PC-3 (cell line): ENCODE measurements around the gene GGNBP2. TPM values are rescaled to one million over a fixed set of nuclear protein-coding genes. Genes with fewer than 3 reads are reported as not detected.

ENCODE experiments used
- ATAC-seq: fragments of 200-7000 bp; cut with Tn5 transposase; 2 replicates; pipeline ENCODE4 v1.9.1; 2020; ENCODE audit warnings: mild to moderate bottlenecking, moderate library complexity
- BruUV-seq: library from RNA; stranded (reverse); fragments of 400-500 nt; replicated peaks from 2 replicates; lab custom pipeline; 2021; lab: Mats Ljungman, UMichigan
- CTCF ChIA-PET: fragments of 300-600 bp; sonication (Branson Sonifier 250); formaldehyde crosslinking; loops from one replicate; lab custom pipeline; 2022; ENCODE audit warnings: antibody characterized with exemption; lab: Charles Lee
- POLR2A ChIA-PET: fragments of 300-600 bp; sonication (Branson Sonifier 250); formaldehyde crosslinking; loops from one replicate; lab custom pipeline; 2022; ENCODE audit warnings: antibody characterized with exemption; ENCODE audit not compliant: unreplicated experiment; lab: Charles Lee
- DNase-seq: peaks from one replicate; pipeline ENCODE4 v3.0.0-alpha.2; 2015
- H2AFZ ChIP-seq: fragments of 300-600 bp; sonication (generic); 2 replicates; pipeline ENCODE4 v1.6.0; 2016; ENCODE audit warnings: antibody characterized with exemption, low read length
- H3F3A ChIP-seq: fragments of 300-600 bp; sonication (generic); one replicate; pipeline ENCODE4 v1.6.0; 2017; ENCODE audit warnings: antibody characterized with exemption, low read length, control low read depth, mild to moderate bottlenecking; ENCODE audit not compliant: unreplicated experiment
- H3K27ac ChIP-seq: fragments of 300-600 bp; sonication (generic); 2 replicates; pipeline ENCODE4 v1.5.1; 2016; ENCODE audit warnings: mild to moderate bottlenecking, low read length
- H3K27me3 ChIP-seq: fragments of 300-600 bp; sonication (generic); 2 replicates; pipeline ENCODE4 v1.6.1; 2016; ENCODE audit warnings: low read length, mixed read lengths
- H3K36me3 ChIP-seq: fragments of 300-600 bp; sonication (generic); 2 replicates; pipeline ENCODE4 v1.6.1; 2016; ENCODE audit warnings: low read depth, mixed run types, low read length, mixed read lengths
- H3K4me1 ChIP-seq: fragments of 300-600 bp; sonication (generic); 2 replicates; pipeline ENCODE4 v1.5.1; 2016; ENCODE audit warnings: low read length; ENCODE audit not compliant: insufficient read depth
- H3K4me2 ChIP-seq: fragments of 300-600 bp; sonication (generic); 2 replicates; pipeline ENCODE4 v1.6.0; 2016; ENCODE audit warnings: low read length
- H3K4me3 ChIP-seq: fragments of 300-600 bp; sonication (generic); 2 replicates; pipeline ENCODE4 v1.5.1; 2016; ENCODE audit warnings: mild to moderate bottlenecking, low read length, mixed read lengths
- H3K79me2 ChIP-seq: fragments of 300-600 bp; sonication (generic); 2 replicates; pipeline ENCODE4 v1.6.1; 2017; ENCODE audit warnings: low read length, mixed read lengths
- H3K9ac ChIP-seq: fragments of 300-600 bp; sonication (generic); 2 replicates; pipeline ENCODE4 v1.6.0; 2016; ENCODE audit warnings: mild to moderate bottlenecking, low read length
- H3K9me2 ChIP-seq: fragments of 300-600 bp; sonication (generic); replicated peaks from 2 replicates; pipeline ENCODE4 v1.6.1; 2016; ENCODE audit warnings: mixed run types, low read length, mixed read lengths
- H3K9me3 ChIP-seq: fragments of 300-600 bp; sonication (generic); 2 replicates; pipeline ENCODE4 v1.6.1; 2016; ENCODE audit warnings: low read length, mixed read lengths
- H4K20me1 ChIP-seq: fragments of 300-600 bp; sonication (generic); 2 replicates; pipeline ENCODE4 v1.6.1; 2016; ENCODE audit warnings: low read length, mixed read lengths
- EZH2 ChIP-seq: fragments of 300-600 bp; sonication (generic); IDR thresholded peaks from one replicate; pipeline ENCODE4 v1.6.1; 2017; ENCODE audit warnings: antibody characterized with exemption, mild to moderate bottlenecking, low read length; ENCODE audit not compliant: unreplicated experiment
- EZH2phosphoT487 ChIP-seq: fragments of 300-600 bp; sonication (generic); IDR thresholded peaks from 2 replicates; pipeline ENCODE4 v1.6.1; 2018; ENCODE audit warnings: mild to moderate bottlenecking, antibody characterized with exemption, low read length, borderline replicate concordance
- intact Hi-C: fragments of 100-400 bp; cut with micrococcal nuclease; formaldehyde crosslinking; loops from 2 replicates; pipeline ENCODE4 v1.9.0; 2023
- total RNA-seq: library from RNA; depleted of rRNA; stranded (reverse); fragments of >200 nt; gene quantifications from 2 replicates; pipeline ENCODE4 v1.2.3, GENCODE V29; 2014
- TF ChIP-seq, protein P1 (sequence below): fragments of 300-600 bp; sonication (generic); conservative IDR thresholded peaks from 2 replicates; pipeline ENCODE4 v1.5.1; 2017; ENCODE audit warnings: antibody characterized with exemption, low read depth, mild to moderate bottlenecking, low read length

The GGNBP2 gene
- total RNA-seq, 1 experiment from 2014 or later: 33.0 TPM

GRCh38 chr17:36509272-36509985 is 35.3 kb upstream of the GGNBP2 start:
- H3K9me2 ChIP-seq: no peaks in the 10 kb centered on the region
- no peaks in the 10 kb centered on the region; the same call in 1 of the 2 replicates for H3K36me3 ChIP-seq
- H4K20me1 ChIP-seq: no peaks in the 10 kb centered on the region
- intact Hi-C loops: no loop called here
- ChIA-PET POLR2A (no interaction called here), CTCF (no interaction called here)
- H3K79me2 ChIP-seq: no peaks in the 10 kb centered on the region
- BruUV-seq: no TSS peak
- H3K27me3 ChIP-seq: no peaks in the 10 kb centered on the region
- H3K9me3 ChIP-seq: no peaks in the 10 kb centered on the region
- no peak overlapping the region for H3K9ac ChIP-seq
- H3K4me1 ChIP-seq: no peaks in the 10 kb centered on the region
- H3K27ac ChIP-seq: no peak overlapping the region
- ATAC-seq (no peak), DNase-seq (no peak)
- no peak overlapping the region for H3K4me2 ChIP-seq
- H2AFZ ChIP-seq: no peak overlapping the region
- TF ChIP-seq, protein P1, sequence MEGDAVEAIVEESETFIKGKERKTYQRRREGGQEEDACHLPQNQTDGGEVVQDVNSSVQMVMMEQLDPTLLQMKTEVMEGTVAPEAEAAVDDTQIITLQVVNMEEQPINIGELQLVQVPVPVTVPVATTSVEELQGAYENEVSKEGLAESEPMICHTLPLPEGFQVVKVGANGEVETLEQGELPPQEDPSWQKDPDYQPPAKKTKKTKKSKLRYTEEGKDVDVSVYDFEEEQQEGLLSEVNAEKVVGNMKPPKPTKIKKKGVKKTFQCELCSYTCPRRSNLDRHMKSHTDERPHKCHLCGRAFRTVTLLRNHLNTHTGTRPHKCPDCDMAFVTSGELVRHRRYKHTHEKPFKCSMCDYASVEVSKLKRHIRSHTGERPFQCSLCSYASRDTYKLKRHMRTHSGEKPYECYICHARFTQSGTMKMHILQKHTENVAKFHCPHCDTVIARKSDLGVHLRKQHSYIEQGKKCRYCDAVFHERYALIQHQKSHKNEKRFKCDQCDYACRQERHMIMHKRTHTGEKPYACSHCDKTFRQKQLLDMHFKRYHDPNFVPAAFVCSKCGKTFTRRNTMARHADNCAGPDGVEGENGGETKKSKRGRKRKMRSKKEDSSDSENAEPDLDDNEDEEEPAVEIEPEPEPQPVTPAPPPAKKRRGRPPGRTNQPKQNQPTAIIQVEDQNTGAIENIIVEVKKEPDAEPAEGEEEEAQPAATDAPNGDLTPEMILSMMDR: no peak
- no peak for TF ChIP-seq EZH2phosphoT487
- TF ChIP-seq EZH2: no peak
- no peak overlapping the region for H3K4me3 ChIP-seq
- no peaks in the 10 kb centered on the region for H3F3A ChIP-seq

DNA sequence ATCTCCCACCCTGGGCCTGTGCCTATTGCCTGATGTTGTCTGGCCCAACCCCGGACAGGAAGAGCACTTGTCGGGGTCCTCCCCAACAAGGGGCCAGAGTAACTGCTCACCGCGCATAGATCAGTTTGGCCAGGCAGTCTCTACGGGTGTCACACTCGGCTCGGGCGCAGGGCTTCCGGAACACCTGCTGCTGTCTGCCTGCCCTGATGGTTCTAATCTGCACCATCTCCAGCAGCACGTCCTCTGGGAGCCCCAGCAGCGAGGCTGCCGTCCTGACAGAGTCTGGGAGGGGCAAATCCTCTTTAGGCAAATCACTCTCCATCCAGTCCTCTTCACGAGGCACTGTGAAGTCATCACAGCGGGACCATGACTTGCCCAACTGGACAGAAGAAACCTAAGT is 34.1 kb upstream of the GGNBP2 start:
- Histone ChIP-seq H3K4me1 (no peaks in the 10 kb centered on the region), H3K79me2 (no peaks in the 10 kb centered on the region), H3K9me2 (no peaks in the 10 kb centered on the region), H3K27ac (no peak overlapping the region), H4K20me1 (no peaks in the 10 kb centered on the region), H3K9ac (no peak overlapping the region), H3K27me3 (no peaks in the 10 kb centered on the region), H3F3A (no peaks in the 10 kb centered on the region), H3K36me3 (no peaks in the 10 kb centered on the region; the same call in 1 of the 2 replicates), H3K9me3 (no peaks in the 10 kb centered on the region), H3K4me2 (no peak overlapping the region), H3K4me3 (no peak overlapping the region), H2AFZ (no peak overlapping the region)
- intact Hi-C loops: no loop called here
- DNase-seq: no peak
- ATAC-seq: no peak
- TF ChIP-seq EZH2 (no peak), EZH2phosphoT487 (no peak)
- TF ChIP-seq, protein P1: no peak
- POLR2A ChIA-PET: no interaction called here
- CTCF ChIA-PET: no interaction called here
- no TSS peak for BruUV-seq

DNA sequence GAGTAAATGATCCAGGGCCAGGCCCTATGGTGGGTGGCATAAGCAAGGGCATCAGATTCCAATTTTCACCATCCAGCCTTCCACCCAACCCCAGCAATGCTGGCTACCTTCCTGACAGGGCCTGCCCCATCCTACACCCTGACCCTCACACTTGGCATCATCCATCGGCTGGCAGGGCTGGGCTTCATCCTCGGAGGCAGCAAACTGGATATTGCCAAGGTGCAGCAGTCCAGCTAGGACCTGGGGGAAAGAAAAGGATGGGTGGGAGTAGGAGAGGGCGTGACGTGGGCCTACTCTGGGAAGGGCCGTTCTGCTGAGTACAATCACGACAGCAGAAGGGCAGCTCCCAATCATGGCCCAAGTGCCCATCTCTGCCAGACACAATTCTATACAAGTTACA is 33.5 kb upstream of the GGNBP2 start:
- H2AFZ ChIP-seq: no peak overlapping the region
- no peak overlapping the region for H3K4me2 ChIP-seq
- no peak overlapping the region for H3K27ac ChIP-seq
- DNase-seq (no peak), ATAC-seq (no peak)
- H3K4me3 ChIP-seq: no peak overlapping the region
- no peaks in the 10 kb centered on the region for H4K20me1 ChIP-seq
- CTCF ChIA-PET: no interaction called here
- POLR2A ChIA-PET: no interaction called here
- H3K9ac ChIP-seq: no peak overlapping the region
- TF ChIP-seq EZH2phosphoT487 (no peak), EZH2 (no peak)
- TF ChIP-seq, protein P1: no peak
- H3F3A ChIP-seq: no peaks in the 10 kb centered on the region
- no peaks in the 10 kb centered on the region; the same call in 1 of the 2 replicates for H3K36me3 ChIP-seq
- no peaks in the 10 kb centered on the region for H3K4me1 ChIP-seq
- H3K9me3 ChIP-seq: no peaks in the 10 kb centered on the region
- H3K9me2 ChIP-seq: no peaks in the 10 kb centered on the region
- H3K27me3 ChIP-seq: no peaks in the 10 kb centered on the region
- H3K79me2 ChIP-seq: no peaks in the 10 kb centered on the region
- intact Hi-C loops: no loop called here
- BruUV-seq: no TSS peak
